Measurements from ENCODE around the gene ZNF598. TPM values are rescaled to one million over a fixed set of nuclear protein-coding genes. Genes with fewer than 3 reads are reported as not detected.

Gene ZNF598
- total and polyA plus RNA-seq, 2 of the 13 experiments (the other 11 are each of a cell fraction or from before 2014, with no cell fraction given), result 13.5 to 14.2 TPM

GRCh38 chr16:2023092-2024031 lies 13.7 kb upstream of the ZNF598 start (continued):
- TF ChIP-seq ZBTB43 (CRISPR knock-in tag; conservative IDR thresholded peaks at IDR 0.05), result no peak
- peak; percentile 60; the same call in 1 of the 2 replicates for TF ChIP-seq ZNF761 (CRISPR knock-in tag; conservative IDR thresholded peaks at IDR 0.05)
- TF ChIP-seq ZNF432 (CRISPR knock-in tag; IDR thresholded peaks at IDR 0.05; ENCODE audit: borderline replicate concordance), result no peak
- no peak for TF ChIP-seq ZNF484 (CRISPR knock-in tag; IDR thresholded peaks at IDR 0.05; ENCODE audit: borderline replicate concordance, low read depth)
- TF ChIP-seq, protein P1, sequence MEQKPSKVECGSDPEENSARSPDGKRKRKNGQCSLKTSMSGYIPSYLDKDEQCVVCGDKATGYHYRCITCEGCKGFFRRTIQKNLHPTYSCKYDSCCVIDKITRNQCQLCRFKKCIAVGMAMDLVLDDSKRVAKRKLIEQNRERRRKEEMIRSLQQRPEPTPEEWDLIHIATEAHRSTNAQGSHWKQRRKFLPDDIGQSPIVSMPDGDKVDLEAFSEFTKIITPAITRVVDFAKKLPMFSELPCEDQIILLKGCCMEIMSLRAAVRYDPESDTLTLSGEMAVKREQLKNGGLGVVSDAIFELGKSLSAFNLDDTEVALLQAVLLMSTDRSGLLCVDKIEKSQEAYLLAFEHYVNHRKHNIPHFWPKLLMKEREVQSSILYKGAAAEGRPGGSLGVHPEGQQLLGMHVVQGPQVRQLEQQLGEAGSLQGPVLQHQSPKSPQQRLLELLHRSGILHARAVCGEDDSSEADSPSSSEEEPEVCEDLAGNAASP (CRISPR knock-in tag; IDR thresholded peaks at IDR 0.05; ENCODE audit: borderline replicate concordance), result peak; percentile 45; the same call in 1 of the 2 replicates
- TF ChIP-seq RNF2 (conservative IDR thresholded peaks at IDR 0.05; ENCODE audit: low read depth), result no peak
- peak; percentile 91 for TF ChIP-seq HNF1B (CRISPR knock-in tag; IDR thresholded peaks at IDR 0.05)
- TF ChIP-seq HMG20A (CRISPR knock-in tag; IDR thresholded peaks at IDR 0.05; ENCODE audit: borderline replicate concordance), result no peak
- TF ChIP-seq CENPT (CRISPR knock-in tag; IDR thresholded peaks at IDR 0.05; ENCODE audit: low read depth), result no peak
- TF ChIP-seq HOXA3 (CRISPR knock-in tag; IDR thresholded peaks at IDR 0.05), result peak; percentile 61
- TF ChIP-seq NFKB2 (CRISPR knock-in tag; IDR thresholded peaks at IDR 0.05; ENCODE audit: borderline replicate concordance), result no peak
- no peak for TF ChIP-seq DNMT1 (CRISPR knock-in tag; IDR thresholded peaks at IDR 0.05)
- no peak for TF ChIP-seq PHF5A (CRISPR knock-in tag; IDR thresholded peaks at IDR 0.05; ENCODE audit: low read depth, unreplicated experiment)
- peak; percentile 62 for TF ChIP-seq PATZ1 (CRISPR knock-in tag; IDR thresholded peaks at IDR 0.05)
- no peak for TF ChIP-seq ZNF616 (CRISPR knock-in tag; IDR thresholded peaks at IDR 0.05; ENCODE audit: low read depth)
- no peak for TF ChIP-seq NCOA2 (CRISPR knock-in tag; IDR thresholded peaks at IDR 0.05)
- TF ChIP-seq SRY (CRISPR knock-in tag; IDR thresholded peaks at IDR 0.05), result no peak

All from HepG2 (cell line).